Suppressor macrophage (primary cell): Measurements from ENCODE around the gene ARSI.

ENCODE experiments used
- DNase-seq, 4 experiments: peaks; one replicate each; pipeline ENCODE4 v3.0.0-alpha.2; 2020 to 2022

ARSI gene

DNA sequence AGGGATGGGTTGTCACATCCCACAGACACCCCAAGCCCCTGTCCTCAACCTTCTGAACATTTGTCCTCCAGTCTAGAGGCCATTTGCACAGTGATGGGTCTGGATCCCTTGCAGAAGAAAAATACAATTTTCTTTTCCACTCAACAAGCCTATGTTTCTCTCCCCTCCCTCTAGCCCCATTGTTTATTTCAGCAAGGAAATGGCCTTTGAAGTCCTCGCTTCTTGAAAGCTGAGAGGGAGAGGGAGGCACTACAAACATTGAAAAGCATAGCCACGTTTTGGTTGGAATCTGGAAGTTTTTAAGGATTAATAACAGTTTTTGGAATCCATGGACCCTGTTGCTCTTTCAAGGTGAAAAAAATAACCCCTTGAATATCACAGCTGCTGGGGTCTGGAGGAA lies 24.0 kb upstream of the ARSI start:
- DNase-seq: no peak

GRCh38 chr5:150325426-150325825 lies 22.7 kb upstream of the ARSI start:
- DNase-seq: no peak

DNA sequence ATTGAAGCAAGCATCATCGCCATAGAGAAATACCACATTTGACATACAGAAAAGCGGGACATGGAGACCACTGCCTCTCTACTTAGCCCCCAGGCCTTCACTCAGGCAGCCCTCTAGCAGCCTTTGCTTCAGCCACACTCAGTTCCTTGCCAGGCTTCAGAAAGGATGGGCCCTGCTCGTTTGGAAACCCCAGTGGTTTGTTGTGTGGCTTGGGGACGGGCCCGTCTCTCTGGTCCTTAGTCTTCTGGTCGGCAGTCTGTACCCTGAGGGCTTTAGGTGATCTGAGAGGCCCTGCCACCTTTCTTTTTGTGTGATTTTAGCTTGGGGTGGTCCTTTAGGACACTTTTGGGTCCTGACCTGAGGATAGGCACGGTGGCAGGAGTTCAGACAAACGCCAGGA lies 21.1 kb upstream of the ARSI start:
- DNase-seq: no peak

DNA sequence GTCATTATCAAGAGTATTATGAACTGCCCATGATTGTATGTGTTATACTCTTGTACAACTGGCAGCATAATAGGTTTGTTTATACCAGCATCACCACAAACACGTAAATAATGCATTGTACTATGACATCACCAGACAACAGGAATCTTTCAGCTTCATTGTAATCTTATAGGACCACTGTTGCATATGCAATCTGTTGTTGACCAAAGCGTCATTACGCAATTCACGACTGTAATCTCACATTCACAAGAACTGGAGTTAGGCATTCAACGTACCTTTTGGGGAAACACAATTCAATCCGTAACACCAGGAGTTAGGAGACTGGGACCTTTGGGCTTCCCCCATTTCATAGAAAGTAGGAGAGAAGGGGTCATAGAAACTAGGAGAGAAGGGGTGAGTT lies 20.4 kb upstream of the ARSI start:
- peak in 1 of 4 experiments; percentile 16 for DNase-seq

- DNase-seq: no peak
Observed at GRCh38 chr5:150322202-150322601, 19.5 kb upstream of the ARSI start.

- no peak for DNase-seq
Observed at GRCh38 chr5:150321784-150322183, 19.1 kb upstream of the ARSI start.

- no peak for DNase-seq
Observed at GRCh38 chr5:150321211-150321610, 18.5 kb upstream of the ARSI start.

DNA sequence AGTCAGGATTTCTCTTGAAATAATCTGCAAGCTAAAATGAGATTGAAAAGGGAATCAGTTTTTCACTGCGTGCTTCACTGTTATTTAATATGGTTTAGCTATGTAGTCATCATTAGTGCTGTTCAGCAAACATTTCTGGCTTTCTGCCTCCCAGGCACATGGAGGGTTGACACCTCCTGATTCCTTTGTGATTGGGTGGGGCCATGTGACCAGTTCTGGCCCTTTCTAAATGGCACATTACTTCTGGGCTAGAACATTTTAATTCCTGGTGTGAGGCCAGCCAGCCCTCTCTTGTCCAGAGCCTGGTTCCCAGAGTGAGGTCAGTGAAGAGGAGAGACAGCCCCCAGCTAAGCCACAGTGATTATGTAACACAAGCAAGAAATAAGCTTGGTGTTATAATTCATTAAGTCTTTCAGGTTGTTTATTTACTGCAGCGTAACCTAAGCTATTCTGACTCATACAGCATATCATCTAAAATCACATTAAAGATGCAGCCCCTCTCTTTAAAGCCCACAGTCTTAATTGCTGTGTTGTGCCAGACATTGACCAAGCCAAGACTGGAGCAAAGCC lies 17.4 kb upstream of the ARSI start:
- DNase-seq: peak in 3 of 4 experiments; percentile 17 to 41 (median 17)

GRCh38 chr5:150319484-150319790 lies 16.7 kb upstream of the ARSI start:
- no peak for DNase-seq

- no peak for DNase-seq
Observed at GRCh38 chr5:150318613-150319483, 16.1 kb upstream of the ARSI start.

DNA sequence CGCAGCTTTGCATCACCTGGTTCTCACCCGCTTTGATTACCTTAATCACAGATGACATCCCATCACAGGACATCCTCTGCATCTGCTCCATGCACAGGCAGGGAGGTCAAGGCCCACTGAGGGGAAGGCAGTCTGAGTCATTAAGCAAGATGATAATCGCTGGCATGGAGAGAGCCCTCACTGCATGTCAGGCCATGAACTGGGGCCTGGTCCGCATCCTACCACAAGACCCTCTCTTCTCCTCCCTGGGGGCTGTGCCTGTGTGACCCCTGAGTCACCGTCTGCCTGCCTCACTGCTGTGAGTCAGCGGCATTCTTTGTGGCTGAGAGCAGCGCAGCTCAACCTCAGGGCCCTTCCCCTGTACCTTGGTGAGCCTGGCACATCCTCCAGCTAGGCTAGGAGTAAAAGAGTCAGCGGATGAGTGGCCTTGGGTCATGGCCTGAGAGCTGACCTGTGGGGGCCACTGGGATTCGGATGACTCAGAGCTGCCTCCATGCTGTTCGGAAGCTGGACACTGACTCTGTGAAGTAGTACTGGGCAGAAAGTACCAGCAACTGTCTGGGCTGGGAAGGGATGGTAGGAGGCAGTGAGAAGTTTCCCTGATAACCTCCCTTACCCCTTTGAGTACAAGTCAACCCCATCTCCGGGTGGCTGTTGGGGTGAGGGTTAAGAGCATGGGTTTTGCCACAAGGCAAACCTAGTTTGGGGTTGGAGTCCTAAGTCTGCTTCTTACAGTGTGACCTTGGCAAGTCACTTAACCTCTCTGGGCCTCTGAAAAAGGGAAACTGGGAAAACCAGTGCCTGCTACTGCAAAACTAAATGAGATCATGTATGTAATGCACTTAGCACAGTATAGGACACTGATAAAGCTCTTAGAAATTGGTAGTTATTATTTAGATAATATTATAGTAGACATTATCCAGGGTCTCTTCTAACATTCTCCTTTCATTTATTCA lies 14.6 kb upstream of the ARSI start:
- no peak for DNase-seq

DNA sequence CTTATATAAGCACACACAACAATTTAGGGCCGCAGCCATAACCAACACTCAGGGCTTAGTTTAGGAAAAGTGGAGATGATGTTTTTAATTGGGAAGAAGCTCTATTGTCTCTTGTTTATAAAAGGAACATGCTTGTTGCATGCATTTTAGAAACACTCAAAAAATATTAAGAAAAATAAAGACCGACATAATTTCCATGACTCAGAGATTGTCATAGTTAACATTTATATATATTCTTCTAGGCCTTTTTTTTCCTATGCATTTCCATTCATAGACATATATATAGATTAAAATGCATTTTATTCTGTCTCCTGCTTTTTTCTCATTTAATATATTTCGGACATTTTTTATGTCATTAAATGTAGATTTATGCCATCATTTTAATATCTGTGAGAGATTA lies 13.6 kb upstream of the ARSI start:
- DNase-seq: no peak

DNA sequence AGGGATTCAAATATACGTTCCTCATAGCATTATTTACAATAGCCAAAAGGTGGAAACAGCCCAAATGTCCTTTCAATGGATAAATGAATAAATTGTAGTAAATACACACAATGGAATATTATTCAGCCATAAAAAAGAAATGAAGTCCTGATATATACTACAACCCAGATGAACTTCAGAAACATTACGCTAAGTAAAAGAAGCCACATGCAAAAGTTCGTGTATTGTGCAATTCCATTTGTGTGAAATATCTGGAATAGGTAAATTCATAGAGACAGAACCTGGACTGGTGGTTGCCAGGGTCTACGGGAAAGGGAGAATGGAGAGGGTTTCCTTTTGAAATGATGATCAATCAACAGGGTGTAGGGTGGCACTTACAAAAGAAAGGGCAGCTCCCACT lies 12.5 kb upstream of the ARSI start:
- DNase-seq: no peak

GRCh38 chr5:150313921-150314716 lies 11.4 kb upstream of the ARSI start:
- no peak for DNase-seq

DNA sequence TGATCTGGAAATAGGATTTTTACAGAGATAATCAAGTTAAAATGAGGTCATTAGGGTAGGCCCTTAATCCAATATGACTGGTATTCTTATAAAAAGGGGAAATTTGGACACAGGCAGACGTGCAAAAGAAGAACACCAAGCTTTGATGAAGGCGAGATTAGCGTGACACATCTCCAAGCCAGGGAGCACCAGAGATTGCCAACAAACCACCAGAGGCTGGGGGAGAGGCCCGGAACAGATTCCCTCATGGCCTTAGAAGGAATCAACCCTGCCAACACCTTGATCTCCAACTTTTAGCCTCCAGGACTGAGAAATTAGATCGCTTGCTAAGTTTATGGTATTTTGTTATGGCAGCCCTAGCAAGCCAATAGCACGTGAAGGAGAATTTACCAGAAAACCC lies 10.8 kb upstream of the ARSI start:
- DNase-seq: no peak

DNA sequence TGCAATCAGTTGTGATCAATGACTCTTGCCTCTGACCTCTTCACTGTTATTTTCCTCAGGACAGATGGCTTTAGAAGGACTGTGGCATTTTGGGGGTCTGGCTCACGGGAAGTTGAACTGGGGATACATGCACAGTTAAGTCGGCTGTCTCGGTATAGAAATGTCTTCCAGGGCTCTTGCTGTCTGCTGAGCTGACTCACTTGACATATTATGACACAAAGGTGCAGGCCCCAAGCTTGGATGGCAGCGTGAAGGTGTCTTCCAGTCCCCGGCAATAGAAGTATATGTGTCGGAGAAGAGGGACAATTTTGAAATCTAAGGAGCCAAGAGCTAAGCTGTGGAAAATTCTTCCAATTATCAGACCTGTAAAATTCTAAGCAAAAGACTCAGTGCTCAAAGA lies 9.8 kb upstream of the ARSI start:
- DNase-seq: no peak

GRCh38 chr5:150311015-150311692 lies 8.4 kb upstream of the ARSI start:
- no peak for DNase-seq

- DNase-seq: no peak
Observed at GRCh38 chr5:150310246-150310645, 7.5 kb upstream of the ARSI start.

- DNase-seq: no peak
Observed at GRCh38 chr5:150309886-150310239, 7.2 kb upstream of the ARSI start.

DNA sequence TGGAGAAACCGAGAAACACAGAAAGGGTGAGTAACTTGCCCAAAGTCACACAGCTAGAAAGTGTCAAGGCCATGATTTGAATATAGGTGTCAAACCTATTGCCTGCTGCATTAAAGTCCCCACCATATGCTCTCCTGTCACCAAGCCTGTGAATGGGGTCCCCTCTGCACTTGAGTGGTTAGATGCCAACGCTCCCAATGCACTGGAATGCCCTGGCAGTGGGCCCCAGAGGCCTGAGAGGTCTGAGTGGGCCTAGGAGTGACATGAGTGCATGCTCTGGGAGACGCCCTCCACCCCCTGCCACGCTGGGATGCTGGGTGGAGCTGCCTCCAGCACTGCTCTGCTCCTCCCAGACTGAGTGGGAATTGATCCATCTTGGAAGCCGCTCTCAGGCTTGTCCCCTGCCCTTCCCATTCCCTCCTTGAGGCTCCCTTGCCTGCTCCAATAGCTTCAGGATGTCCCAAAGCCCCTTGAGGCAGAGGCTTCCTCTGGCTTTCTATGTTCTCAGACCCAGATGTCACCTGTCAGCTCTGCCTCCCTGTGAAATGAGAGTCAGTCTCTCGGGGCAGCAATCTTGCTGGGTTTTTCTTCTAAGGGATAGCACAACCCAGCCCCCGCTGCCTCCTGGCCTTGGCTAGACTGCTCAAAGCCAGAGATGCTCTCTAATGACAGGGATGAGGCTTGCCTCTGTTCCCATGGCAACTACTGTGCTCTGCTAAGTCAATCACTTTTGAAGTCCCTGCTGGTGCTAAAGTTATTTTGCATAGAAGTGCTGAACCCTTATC lies 6.6 kb upstream of the ARSI start:
- no peak for DNase-seq
